GM19025 (cell line): ENCODE measurements around the gene RNF133.

Experiments used
- ATAC-seq: cut with Tn5 transposase; IDR thresholded peaks from one replicate; pipeline ENCODE4 v1.9.1; 2021; ENCODE audit warnings: mild to moderate bottlenecking, low read depth, moderate library complexity; ENCODE audit not compliant: unreplicated experiment

RNF133 gene

GRCh38 chr7:122699017-122699416 lies at the start of gene RNF133:
RNF133 (minus strand) TSS chr7:122699117; CDS start chr7:122698918, 199 bp downstream.
- ATAC-seq, result no peak

GRCh38 chr7:122748195-122748594 lies 49.3 kb upstream of the RNF133 start:
- ATAC-seq, result no peak

GRCh38 chr7:122746948-122747347 lies 48.0 kb upstream of the RNF133 start:
- ATAC-seq, result no peak

- ATAC-seq, result no peak
Observed at GRCh38 chr7:122743211-122743610, 44.3 kb upstream of the RNF133 start.

GRCh38 chr7:122738947-122739346 lies 40.0 kb upstream of the RNF133 start:
- no peak for ATAC-seq

- no peak for ATAC-seq
Observed at GRCh38 chr7:122736183-122736582, 37.3 kb upstream of the RNF133 start.

- ATAC-seq, result no peak
Observed at GRCh38 chr7:122727759-122728158, 28.8 kb upstream of the RNF133 start.

GRCh38 chr7:122727354-122727753 lies 28.4 kb upstream of the RNF133 start:
- ATAC-seq, result no peak

- no peak for ATAC-seq
Observed at GRCh38 chr7:122726881-122727280, 28.0 kb upstream of the RNF133 start.

- no peak for ATAC-seq
Observed at GRCh38 chr7:122724366-122724765, 25.4 kb upstream of the RNF133 start.

- no peak for ATAC-seq
Observed at GRCh38 chr7:122719010-122719578, 20.2 kb upstream of the RNF133 start.

GRCh38 chr7:122717356-122718089 lies 18.6 kb upstream of the RNF133 start:
- no peak for ATAC-seq

GRCh38 chr7:122715183-122715582 lies 16.3 kb upstream of the RNF133 start:
- no peak for ATAC-seq

- ATAC-seq, result no peak
Observed at GRCh38 chr7:122710916-122711315, 12.0 kb upstream of the RNF133 start.

- peak; percentile 62 for ATAC-seq
Observed at GRCh38 chr7:122709930-122710646, 11.2 kb upstream of the RNF133 start.

- no peak for ATAC-seq
Observed at GRCh38 chr7:122706836-122707235, 7.9 kb upstream of the RNF133 start.

GRCh38 chr7:122702872-122703510 lies 4.1 kb upstream of the RNF133 start, which contains the start of gene RNF148:
RNF148 (minus strand) TSS chr7:122702922; CDS start chr7:122702750, 172 bp downstream.
- ATAC-seq, result no peak

- ATAC-seq, result no peak
Observed at GRCh38 chr7:122695816-122696215, 3.1 kb downstream of the RNF133 start.

GRCh38 chr7:122694697-122695096 lies 4.2 kb downstream of the RNF133 start:
- ATAC-seq, result no peak

GRCh38 chr7:122692769-122693309 lies 6.1 kb downstream of the RNF133 start:
- no peak for ATAC-seq
